HG03064 (cell line): ENCODE measurements around the gene INSYN1.
"Not testable (repeated sequence)": the region's sequence is repeated elsewhere in the genome, so short reads cannot be mapped to it uniquely, and the experiment has no call there.

Experiments used
- ATAC-seq: cut with Tn5 transposase; IDR thresholded peaks from one replicate; pipeline ENCODE4 v1.9.1; 2021; ENCODE audit warnings: low read depth; ENCODE audit not compliant: unreplicated experiment

Gene INSYN1

DNA sequence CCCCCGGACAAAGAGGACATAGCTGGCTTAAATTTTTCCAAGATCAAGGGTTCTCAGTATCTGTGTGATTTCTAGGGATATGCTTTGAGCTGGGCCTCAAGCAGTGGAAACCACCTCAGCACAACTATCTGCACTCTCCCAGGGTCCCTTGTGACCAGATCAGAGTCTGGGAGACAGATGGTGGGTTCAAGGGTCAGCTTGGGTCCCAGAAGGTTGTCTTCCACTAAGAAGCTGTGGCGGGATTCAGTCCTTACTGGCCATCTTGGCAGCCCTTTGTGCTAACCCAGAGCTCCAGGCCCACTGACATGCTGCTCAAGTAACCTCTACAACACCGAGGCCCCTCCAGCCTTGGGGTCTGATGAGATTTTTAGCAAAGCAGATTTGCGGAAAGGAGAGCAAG lies 2.7 kb downstream of the INSYN1 start:
- no peak for ATAC-seq

DNA sequence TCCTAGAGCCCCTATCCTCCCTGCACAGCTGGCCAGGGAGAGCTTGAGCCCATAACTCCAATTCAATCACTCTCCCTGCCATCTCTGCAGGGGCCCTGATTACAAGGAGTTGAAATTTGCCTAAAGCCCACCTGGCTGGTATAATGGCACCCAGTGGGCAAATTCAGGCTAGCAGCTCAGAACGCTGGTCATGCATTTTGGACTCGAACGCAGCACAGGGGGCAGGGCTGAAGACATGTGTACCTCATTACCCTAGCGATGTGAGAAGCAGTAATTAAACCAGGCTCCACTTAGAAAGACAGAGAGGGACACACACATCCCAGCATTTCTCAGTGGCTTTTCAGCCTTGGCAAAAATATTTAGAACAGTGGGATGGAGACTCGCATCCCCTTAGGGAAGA lies 3.2 kb downstream of the INSYN1 start:
- no peak for ATAC-seq

DNA sequence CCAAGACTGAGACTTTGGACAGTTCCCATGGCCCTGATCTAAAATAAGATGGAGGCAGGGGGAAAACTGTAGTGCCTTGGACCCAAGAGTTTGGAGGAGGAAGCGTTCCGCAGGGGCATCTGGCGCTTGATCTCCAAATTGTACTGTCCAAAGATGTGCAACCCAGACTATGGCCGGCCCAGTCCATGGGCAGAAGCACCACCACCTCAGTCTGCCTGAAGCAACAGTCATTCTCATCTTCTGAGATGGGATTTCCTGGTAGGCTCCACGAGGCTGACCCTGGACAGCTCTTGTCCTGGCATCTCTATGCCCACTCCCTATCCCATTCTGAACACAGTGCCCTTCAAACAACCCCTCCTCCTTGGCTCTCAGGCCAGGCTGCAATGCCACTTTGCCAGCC lies 3.6 kb downstream of the INSYN1 start:
- no peak for ATAC-seq

DNA sequence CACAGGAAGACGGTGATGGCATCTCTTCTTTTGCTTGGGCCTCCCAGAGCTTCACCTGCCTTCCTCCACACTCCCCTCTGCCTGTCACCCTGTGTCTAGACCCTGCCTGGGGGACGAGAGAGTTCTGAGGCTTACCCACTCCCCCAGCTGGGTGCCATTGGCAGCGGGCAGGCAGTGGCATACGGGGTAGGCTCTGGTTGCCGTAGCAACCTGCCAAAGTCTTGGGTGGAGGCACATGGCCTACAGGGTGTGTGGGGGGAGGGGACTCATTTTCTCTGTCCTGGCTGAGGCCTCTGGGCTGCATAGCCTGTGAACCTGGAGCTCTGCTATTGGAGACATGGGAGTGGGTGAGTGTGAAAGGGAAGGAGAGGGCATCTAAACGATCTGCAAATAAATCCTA lies 4.4 kb downstream of the INSYN1 start:
- no peak for ATAC-seq

DNA sequence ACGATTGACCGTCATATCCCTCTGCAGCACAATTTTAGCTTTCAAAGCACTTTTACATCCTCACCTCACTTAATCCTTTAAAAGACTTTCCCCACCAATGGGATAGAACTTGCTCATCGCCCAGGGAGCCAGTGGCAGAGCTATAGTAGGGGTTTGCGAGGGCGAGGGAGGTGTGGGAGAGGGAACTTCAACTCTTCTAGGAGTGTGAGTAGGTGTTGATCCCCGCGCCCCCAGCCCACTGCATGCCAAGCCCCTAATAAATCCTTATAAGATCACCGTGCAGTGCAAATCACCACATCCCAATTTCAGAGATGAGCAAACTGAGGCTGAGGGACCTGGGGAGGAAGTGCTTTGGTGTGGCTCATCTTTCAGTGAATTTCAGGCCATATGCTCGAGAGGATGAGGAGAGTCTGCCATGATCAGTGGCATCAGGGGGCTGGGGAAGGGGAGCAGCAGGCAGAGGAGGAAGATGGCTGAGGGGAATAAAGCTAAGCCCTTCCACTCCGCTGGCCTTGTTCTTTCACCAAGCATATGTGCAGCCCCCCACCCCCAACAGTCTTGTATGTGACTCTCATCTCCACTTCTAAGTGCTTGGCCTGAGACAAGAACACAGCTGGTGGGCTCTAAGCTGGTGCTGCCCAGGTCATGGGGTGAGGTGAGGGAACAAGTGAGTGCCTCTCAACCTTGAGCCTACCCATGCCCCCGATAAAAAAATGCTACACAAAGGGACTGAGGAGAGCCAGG lies 5.1 kb downstream of the INSYN1 start:
- ATAC-seq, result no peak

DNA sequence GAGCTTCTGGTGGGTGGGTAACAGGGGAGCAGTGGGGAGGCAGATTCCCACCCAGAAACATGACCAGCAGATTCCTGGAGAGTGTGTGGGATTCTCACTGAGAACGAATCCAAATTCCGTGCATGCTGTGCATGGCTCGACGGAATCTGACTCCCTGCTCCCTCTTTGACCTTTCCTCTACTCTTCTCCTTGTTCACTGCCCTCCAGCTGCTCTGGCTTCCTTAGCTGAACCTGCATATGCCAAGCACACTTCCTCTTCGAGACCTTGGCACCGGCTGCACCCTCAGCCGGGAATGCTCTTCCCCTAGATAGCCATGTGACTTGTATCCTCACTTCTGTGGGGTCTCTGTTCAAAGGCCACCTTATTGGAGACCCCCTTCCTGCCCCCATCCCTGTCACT lies 6.3 kb downstream of the INSYN1 start:
- no peak for ATAC-seq

DNA sequence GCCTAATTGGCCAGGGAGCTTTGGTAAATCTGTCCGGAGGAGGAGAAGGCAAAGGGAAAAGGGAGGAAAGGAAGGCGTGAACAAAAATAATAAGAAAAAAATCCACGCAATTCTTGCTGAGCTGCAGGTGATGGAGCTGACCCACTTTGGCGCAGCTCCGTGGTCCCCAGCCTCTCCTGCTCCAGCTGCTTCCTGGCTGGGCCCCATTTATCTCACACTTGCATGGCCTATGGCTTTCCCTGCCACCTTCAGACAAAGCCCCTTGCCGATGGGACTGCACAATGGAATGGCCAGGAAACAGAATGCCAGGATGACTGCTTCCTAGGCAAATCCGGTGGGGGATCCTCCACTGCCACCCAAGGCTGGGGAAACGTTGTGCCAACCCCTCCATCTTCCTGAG lies 6.9 kb downstream of the INSYN1 start:
- no peak for ATAC-seq

DNA sequence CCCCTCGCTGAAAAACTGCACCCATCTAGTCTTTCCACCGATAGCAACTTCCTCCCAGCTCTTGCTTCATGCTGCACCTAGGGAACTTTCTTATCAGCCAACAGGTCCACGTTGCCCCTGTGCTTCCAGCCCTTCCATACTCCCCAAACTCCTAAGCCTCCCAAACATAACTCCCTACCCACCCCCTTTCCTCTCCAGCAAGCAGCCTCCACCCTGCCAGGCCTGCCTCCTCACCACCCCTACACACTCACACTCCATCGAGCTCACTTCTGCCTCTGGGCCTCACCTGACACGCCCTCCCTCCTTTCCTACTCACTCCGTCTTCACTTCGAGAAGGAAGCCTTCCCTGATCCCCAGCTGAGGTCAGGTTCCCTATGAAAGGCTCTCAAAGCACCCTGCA lies 8.1 kb downstream of the INSYN1 start:
- ATAC-seq, result no peak

DNA sequence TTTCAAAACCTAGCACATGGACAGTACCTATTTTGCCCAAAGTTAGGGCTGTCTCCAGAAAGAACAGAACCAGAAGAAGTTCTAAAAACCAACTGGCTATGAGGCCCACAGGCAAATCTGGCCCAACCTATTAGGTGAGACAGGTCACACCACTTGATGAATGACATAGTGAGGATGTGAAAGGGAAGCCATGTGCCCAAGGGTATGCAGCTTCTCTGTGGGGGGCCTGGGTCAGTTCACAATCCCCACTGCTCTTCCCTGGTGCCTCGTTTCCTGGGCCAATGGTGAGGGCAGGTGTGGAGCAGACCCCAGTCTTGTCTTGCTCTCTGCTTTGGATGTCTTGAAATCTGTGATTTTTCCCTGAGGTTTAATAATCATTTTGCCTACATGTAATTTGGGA lies 8.9 kb downstream of the INSYN1 start:
- ATAC-seq, result no peak

DNA sequence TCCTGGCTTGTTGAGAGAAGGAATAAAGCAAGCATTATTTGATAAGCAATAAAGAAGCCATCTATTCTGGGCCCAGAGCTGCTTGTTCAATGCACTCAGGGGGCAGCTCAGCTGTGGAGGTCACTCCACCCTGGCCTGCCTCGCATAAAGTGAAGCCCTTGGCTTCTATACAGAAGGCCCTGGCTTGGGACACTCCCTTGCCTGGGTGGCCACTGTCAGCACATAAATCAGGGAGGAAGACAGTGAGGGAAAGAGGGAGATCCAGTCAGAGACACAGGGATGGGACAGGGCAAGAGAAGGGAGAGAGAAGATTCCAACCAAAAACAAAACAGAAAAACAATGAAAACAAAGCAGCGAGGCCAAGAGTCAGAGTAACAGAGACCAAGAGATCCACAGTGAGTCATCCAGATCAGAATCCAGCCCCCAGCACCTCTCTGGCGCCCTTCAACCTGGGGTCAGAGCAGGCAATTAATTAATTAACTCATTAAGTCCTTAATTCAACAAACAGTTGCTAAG lies 11.8 kb downstream of the INSYN1 start:
- no peak for ATAC-seq

DNA sequence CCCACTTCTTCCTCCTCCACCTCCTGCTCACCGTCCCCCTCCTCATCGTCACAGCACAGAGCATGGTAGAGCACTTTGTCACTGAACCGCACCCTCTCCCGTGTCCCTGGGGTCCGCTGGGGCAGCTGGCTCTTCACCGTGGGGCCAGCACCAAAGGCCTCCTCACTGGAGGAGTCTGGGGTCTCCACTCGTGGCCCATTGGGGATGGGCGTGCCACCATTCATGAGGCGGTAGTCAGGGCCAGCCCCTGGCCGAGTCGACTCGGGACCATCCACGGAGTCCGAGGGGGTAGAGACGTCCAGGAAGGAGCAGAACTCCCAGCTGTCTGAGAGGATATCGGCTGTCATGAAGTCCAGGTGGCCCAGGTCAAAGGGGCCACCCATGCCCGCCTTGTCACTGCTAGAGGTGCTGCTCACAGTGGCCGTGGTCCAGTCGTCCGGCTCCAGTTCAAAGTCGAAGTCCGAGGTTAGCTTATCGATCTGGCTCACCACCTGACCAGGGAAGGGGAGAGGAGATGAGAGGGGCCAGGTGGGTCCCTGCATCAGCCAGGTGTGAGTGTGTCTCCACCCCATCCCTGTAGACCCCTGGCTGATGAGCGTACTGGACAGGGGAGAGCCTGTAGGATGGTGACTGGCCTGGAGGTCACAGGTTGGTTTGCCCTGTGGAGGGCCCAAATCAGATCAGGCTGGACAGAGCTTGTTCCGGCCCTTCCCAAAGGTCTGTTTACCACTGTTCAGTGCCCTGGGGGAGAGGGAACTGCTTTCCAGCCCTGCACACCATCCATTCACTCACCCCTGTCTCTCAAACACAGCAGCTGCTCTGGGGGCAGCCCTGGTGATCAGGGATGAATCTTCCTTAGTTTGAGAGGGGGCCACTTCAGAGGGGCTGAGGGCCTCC lies 12.8 kb downstream of the INSYN1 start:
- no peak for ATAC-seq

DNA sequence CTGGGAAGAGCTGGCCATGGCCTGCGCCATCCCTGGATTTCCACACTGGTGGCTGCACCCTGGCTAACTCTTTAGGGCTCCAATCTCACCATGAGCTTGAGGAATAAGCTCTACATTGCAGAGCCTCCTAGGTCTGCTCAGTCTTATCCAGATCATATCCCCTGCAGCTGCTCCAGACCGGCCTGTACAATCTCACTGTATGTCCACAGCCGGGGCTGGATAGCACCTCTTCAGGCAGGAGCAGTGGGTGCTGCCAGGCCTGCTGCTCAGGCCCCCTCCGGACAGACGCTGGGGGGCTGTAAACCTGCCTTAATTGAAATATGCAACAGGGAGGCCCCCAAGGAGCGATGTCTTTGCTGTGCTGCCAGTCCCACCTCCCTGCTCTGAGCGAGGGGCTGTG lies 15.6 kb downstream of the INSYN1 start:
- ATAC-seq, result no peak

DNA sequence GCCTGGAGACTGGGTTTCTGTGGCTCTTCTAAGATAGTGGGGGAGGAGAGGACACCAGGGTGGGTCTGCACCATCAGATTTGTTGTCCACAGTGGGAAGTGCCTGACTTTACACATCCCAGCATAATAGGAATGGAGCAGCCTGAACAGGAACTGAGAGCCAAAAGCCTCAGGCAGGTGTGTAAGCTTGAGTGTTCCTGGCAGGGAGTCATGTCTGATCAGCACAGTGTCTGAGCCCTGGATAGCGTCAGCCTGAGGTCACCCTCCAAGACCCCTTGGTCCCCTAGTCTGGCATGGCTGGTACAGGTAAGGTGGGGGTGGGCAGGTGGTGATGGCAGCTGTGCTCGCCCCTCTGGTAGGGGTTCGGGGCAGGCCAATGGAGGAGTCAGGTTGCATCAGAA lies 20.2 kb downstream of the INSYN1 start:
- no peak for ATAC-seq

DNA sequence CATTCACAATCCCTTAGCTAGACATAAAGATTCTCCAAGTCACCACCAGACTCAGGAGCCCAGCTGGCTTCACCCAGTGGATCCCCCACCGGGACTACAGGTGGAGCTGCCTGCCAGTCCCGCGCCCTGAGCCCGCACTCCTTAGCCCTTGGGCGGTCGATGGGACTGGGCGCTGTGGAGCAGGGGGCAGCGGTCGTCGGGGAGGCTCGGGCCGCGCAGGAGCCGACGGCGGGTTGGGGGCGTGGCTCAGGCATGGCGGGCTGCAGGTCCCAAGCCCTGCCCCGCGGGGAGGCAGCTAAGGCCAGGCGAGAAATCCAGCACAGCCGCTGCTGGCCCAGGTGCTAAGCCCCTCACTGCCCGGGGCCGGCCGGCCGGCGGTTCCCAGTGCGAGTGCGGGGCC lies 21.1 kb downstream of the INSYN1 start:
- ATAC-seq, result not testable (repeated sequence)

DNA sequence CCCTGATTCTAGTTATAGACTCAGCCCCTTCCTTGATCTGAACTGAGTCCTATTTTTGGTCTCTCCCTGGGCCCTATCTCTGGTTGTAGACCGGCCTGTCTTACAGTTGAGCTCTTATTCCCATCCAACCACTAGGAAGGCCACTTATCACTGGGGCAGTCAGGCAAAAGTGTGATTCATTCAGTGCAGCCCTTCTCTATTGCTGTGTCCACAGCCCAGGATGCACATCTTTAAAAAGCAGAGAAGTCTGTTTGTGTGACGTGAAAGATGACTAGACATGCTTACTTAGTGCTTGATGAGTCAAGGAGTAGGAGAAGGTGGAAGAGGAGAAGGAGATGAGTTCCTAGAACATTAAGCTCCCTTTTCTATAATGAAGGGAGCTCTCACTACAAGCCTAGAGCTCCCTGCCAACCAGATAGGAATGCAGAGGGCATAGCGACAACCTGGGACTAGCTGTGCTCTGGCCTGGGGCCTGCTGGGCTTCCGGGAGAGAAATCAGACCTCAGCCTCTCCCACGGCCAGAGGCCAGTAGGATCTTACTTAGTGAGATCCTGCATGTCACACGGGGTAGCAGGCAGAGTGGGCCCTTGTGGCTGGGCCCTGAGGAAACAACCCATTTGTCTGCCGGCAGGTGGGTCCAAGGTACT lies 25.7 kb downstream of the INSYN1 start:
- no peak for ATAC-seq

DNA sequence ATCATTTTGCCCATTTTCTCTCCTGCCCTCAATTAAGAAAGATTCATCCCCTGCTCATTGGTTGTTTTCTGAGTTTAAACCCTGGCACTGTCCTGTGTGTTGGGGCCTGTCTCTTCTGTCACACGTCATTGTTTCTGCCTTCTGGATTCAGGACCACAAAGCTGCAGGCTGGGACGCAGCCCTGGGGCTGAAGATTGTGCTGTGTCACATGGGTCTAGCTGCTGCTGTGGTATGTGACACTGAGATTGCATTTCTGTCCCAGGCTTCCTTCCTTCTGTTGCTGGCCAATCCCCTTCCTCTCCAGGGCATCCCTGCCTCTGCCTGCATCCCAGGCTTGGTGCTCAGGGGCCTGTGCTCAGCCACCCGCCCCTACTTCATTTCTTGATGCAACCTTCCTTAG lies 28.9 kb downstream of the INSYN1 start:
- ATAC-seq, result no peak

DNA sequence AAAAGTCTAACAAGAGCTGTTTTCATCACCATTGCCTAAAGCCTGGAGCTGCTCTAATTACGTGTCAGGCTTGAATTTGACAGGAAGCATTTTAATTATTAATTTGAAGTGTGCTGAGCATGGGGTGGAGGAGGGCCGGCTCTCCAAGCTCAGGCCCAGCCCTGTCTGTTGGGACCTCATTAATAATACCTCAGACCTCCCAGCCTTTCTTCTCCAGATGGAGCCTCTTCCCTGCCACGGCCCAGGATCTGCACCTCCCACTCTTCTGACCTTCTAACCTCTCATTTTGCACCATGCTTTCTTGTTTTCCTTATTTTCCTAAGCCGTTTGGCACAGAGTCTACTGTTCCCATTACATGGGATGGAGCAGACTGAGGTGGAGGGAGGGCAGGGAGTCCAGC lies 30.0 kb downstream of the INSYN1 start:
- ATAC-seq, result no peak

DNA sequence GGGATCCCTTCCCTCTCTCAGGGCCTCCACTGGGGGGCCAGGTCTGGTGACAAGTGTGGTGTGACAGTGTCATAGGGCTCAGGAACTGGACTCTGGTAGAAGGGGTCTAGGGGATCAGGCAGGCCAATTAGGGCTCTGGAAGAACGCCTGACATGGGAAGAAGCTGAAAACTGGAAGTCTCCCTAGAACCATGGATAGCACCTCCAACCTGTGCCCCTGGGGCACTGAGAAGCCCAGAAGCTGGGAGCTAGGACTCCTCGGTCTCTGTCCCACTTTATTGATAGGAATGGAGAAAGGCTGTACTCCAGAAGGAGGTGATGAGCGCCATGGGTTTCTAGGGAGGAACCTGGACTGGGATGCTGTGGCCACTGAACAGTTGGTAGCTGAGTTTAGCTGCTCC lies 30.7 kb downstream of the INSYN1 start:
- no peak for ATAC-seq

DNA sequence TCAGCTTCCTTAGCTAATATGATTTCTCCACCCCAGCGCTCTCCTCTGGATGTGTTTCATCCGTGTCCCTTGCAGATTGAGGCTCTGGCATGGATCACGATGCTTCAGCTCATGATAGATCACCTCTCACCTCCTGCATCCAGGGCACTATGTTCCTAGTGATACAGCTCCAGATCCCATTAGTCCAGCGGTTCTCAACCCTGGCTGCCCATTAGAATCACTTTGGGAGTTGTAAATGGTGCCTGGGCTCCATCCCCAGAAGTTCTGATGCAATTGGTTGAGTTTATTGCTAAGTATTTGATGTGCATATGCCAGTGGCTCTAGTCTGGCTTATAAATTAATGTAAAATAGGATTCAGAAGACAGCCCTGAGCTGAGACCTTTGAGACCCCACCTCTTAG lies 34.5 kb downstream of the INSYN1 start:
- ATAC-seq, result no peak

DNA sequence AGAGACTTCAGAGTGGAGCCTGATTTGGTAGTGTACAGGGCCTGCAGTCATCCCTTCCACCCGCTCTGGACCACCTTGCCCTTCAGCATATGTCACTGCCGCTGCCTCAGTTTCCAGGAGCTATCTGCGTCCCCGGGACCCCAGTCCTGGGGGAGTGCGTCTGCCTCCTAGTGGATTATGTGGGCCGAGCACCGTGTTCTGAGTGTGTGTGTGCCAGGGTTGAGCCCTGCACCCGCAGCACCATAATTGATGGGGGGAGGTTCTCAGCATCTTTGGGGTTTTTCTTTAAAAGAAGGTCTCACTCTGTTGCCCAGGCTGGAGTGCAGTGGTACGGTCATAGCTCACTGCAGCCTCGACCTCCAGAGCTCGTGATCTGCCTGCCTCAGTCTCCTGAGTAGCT lies 35.3 kb downstream of the INSYN1 start:
- no peak for ATAC-seq

DNA sequence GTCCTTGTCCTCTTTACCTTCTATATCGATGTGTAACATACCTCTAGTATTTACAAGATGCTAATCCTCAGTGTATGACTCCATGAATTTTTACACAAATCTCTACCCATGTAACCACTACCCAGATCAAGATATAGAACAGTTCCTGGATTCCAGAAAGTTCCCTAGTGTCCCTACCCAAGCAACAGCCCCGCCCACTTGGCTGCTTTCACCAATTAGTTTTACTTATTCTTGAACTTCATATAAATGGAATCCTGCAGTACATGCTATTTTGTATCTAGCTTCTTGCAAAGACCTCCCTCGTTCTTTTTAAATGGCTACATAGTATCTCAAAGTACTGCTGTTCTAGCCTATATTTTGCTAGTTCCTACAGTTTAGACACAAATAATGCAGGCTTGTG lies 35.9 kb downstream of the INSYN1 start:
- no peak for ATAC-seq
